Measurements from ENCODE around the gene SIVA1.

SIVA1 gene

GRCh38 chr14:104771918-104772706, 19.2 kb downstream of the SIVA1 start:
- no peak for DNase-seq

DNA sequence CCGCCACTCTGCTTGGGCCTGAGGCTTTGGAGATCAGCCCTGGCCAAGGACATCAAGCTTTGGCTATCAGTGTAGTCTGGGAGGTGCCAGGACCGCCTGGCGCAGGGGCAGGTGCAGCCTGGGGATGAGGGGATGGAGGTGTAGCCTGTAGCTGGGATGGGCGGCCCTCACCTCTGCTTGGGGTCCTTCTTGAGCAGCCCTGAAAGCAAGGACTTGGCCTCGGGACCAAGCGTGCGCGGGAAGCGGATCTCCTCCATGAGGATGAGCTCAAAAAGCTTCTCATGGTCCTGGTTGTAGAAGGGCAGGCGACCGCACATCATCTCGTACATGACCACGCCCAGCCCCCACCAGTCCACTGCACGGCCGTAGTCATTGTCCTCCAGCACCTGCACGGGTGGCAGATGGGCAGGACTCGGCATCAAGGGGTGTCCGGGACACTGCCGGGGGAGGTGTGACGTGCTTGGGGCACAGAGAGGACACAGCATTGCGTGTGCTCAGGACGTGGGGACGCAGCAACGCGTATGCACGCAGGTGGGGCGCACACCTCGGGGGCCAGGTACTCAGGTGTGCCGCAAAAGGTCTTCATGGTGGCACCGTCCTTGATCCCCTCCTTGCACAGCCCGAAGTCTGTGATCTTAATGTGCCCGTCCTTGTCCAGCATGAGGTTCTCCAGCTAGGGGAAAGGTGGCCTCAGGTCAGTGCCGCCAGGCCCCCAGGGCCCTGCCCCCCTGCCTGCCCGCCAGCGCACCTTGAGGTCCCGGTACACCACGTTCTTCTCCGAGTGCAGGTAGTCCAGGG, 20.0 kb downstream of the SIVA1 start:
- DNase-seq, result no peak

DNA sequence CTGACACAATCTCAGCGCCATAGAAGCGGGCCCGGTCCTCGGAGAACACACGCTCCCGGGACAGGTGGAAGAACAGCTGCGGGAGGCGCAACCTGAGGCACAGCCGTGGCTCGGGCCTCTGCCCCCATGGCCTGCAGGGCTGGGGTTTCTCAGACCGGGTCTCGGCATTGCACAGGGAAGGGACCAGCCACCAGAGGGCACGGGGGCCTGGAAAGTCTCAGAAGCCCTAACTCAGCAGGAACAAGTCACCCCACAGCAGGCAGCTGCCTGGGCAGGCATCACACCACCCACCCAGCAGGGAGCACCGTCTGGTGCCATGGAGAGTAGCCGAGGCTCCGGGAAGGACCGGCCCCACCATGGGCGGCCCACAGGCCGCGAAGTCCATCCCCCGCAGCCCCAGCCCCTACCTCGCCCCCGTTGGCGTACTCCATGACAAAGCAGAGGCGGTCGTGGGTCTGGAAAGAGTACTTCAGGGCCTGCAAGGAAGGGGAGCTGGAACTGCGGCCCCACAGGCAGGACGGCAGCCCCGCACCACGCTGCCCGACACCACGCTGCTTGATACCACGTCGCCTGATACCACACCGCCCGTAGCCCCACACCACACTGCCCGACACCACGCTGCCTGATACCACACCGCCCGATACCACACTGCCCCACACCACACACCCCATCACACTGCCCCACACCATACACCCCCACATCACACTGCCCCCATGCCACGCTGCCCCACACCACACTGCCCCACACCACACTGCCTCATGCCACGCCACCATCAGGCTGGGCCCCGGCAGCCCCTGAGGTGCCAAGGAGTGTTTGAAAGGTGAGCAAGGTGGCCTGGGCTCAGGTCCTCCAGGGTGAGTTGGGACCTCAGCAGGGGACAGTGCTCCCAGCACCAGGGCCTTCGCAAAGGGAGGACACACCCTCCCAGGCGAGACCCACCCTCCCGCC, 20.8 kb downstream of the SIVA1 start:
- no peak for DNase-seq

GRCh38 chr14:104774453-104775072, 21.6 kb downstream of the SIVA1 start:
- no peak for DNase-seq

DNA sequence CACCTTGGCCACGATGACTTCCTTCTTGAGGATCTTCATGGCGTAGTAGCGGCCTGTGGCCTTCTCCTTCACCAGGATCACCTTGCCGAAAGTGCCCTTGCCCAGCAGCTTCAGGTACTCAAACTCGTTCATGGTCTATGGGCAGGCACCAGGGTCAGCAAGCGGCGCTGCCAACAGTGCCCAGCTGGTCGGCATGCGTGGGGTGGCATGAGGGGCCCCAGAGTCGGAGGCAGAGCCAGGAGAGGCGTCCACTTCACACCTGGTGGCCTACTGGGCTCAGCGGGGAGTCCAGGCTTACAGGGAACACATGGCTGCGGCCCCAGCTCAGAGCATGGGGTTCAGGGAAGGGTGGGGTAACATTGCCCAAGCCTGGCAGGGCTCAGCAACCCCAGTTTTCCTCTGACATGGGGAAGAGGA, 22.1 kb downstream of the SIVA1 start:
- DNase-seq, result no peak

DNA sequence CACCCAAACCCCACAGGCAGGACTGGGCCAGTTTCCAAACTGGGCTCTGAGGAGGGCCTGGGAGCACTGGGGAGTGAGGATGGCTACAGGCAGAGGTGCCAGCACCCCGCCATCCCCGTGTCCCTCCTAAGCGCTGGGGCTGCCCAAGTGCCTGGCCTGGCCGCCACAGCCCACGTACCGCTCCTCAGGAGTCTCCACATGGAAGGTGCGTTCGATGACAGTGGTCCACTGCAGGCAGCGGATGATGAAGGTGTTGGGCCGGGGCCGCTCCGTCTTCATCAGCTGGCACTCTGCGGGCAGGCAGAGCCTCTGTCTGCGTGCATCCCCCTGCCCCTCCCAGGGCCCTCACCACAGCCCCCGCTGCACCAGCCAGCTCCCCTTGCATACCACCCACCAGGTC, 23.5 kb downstream of the SIVA1 start:
- no peak for DNase-seq

- DNase-seq, result no peak
These were observed 24.2 kb downstream of the SIVA1 start for GRCh38 chr14:104776961-104777807.

- DNase-seq, result no peak
These were observed 24.9 kb downstream of the SIVA1 start for GRCh38 chr14:104777808-104778249.

- no peak for DNase-seq
These were observed 25.9 kb downstream of the SIVA1 start for GRCh38 chr14:104778694-104779331.

GRCh38 chr14:104779776-104780512, 27.0 kb downstream of the SIVA1 start:
- DNase-seq, result no peak

DNA sequence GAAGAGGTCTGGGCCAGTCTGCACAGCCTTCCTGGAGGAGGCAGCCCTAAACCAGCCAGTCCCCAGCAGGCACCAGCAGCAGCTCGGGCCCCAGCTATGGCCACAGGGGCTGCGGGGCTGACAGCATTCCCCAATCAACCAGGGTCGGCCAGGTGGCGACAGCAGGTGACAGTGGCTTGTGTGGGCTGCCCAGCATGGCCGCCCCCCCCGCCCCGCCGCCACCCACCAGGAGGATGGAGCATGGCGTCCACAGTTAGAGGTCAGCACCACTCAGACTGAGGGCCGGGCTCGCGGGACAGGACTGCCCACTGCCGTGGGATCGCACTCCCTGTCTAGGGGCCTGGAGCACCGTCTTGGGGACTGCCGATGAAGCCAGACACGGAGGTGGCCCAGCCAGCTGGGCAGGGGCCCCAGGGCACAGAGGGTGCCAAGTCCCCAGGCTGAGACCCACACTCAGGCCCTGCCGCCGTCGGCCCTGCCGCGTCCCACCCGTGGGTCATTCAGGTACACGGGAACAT, 27.6 kb downstream of the SIVA1 start:
- DNase-seq, result no peak

DNA sequence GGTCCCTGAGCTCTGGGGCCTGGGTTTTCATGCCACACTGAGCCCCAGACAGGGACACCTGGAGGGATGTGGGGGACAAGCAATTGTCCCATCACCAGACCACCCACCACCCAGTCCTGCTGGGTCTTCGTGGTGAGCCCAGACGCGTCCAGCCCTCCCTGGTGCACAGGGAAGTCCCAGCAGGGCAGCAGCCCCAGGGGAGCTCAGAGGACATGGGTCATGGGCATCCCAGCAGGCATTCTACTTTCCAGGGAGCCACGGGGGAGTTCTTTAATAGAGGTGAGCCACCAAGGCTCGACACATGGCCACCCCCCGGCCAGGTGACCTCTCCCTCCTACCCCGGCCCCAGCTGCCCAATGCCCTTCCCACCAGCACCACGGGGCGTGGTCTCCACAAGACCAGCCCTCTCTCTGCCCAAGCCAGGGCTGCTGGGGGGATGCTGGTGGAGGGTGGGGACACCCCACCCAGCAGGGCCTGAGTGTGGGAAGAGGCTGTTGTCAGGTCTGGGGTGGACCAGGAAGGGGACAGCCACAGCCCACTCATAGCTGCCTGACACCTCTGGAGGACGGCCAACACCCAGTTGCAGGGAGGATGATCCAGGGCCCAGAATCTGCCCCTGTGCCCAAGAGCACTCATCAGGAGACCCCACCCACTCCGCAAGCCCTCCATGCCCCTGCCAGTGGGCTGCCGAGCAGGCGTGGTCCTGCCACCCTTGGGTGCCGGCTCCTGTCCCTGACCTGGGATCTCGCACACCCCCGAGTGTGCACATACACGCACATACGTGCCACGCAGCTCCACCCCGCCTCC, 28.5 kb downstream of the SIVA1 start:
- DNase-seq, result no peak

DNA sequence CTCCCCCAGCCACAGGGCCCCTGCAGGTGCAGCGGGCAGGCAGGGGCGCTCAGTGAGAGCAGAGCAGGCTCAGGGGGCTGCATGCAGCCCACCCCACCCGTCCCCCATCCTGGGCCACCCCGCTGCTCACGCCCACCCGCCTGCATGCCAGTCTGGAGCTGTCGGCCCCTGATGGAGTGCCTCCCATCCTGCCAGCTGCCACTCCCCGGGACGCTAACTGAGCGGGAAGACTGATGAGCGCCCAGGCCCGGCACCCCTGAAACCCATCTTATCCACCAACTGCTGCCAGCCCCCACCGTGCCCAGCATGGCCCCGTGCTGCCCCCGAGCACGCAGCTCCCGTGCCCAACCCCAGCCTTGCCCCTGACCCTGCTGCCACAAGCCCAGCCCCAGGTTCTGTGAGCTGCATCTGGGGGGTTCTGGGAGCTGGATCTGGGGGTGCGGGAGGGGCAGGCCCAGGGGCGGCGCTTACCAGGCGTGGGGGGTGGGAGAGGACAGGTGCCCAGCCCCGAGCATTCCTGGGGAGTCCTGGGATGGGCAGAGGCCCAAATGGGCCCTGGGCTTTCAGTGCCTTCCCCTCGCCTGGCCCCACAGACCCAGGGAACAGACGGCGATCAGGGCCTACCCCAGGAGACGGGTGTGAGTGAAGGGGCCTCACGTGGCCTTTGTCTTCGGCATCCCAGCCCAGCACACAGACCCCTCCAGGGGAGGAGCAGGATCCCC, 29.3 kb downstream of the SIVA1 start:
- no peak for DNase-seq

- DNase-seq, result no peak
These were observed 29.8 kb downstream of the SIVA1 start for GRCh38 chr14:104782808-104783139.

DNA sequence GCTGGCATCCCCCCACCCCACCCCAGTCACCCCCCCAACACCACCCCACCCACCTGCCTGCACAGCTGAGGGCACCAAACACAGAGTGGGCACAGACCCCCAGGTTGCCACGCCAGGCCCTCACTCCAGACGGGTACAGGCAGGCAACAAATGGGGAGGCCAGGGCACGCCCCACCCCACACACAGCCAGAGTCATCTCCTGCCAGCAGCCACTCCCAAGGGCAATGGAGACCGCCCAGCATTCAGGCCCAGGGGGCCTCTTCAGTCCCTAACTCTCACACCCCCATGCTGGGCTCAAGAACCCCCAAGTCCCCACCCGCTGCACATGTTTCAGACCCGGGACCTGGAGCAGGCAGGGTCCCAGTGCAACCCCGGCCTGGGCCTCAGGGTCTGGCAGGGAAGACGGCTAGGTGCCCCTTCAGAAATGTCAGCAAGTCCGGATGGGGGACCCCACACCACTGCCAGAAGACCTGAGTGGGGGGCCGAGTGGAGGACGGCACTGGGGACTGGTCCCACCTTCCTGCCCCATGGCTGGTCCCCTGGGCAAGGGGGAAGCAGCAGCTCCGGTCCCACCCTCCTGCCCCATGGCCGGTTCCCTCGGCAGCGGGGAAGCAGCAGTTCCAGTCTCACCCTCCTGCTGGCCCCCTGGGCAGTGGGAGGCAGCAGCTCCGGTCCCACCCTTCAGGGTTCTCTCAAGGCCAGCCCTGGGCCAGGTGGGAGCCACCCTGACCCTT, 30.7 kb downstream of the SIVA1 start:
- no peak for DNase-seq

- DNase-seq, result no peak
These were observed 31.2 kb downstream of the SIVA1 start for GRCh38 chr14:104784218-104784568.

- DNase-seq, result no peak
These were observed 32.1 kb downstream of the SIVA1 start for GRCh38 chr14:104784846-104785707.
